ACHN (cell line): ENCODE data around the gene P3H3.

Source experiments
- DNase-seq: peaks from one replicate; pipeline ENCODE4 v3.0.0-alpha.2; 2015
- in situ Hi-C: cut with HindIII; loops from 2 replicates; pipeline ENCODE4 v1.10.0; 2017; ENCODE audit warnings: low sequenced_read_pairs, low pct_ligation_motif_present, low pct_unique_long_range_greater_than_20kb

The P3H3 gene

GRCh38 chr12:6836851-6837250, 8.6 kb downstream of the P3H3 start:
- no peak for DNase-seq
- in situ Hi-C loops: no loop called here

GRCh38 chr12:6837370-6838060, 9.3 kb downstream of the P3H3 start:
- in situ Hi-C loops: no loop called here
- no peak for DNase-seq

DNA sequence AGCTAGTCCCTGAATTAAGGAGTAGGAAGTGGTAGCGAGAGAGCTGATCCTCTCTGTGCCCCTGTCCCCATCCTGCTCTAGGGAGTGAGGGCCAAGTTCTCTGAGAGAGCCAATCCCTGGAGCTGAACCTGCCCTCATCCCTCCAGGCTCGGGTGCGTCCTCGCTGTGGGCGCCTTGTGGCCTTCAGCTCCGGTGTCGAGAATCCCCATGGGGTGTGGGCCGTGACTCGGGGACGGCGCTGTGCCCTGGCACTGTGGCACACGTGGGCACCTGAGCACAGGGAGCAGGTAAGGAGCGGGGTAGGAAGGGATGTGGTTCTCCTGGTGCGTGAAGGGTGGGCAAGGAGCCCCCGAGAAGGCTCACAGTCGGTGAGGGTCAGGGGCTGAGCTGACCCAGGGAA, 10.6 kb downstream of the P3H3 start:
- in situ Hi-C loops: no loop called here
- no peak for DNase-seq

GRCh38 chr12:6839482-6840201, 11.4 kb downstream of the P3H3 start:
- in situ Hi-C loops: no loop called here
- no peak for DNase-seq

GRCh38 chr12:6840330-6840729, 12.1 kb downstream of the P3H3 start:
- DNase-seq: no peak
- in situ Hi-C loops: no loop called here

- DNase-seq: no peak
- in situ Hi-C loops: no loop called here
Observed at GRCh38 chr12:6840761-6841515, 12.7 kb downstream of the P3H3 start, which contains the start of gene GNB3. Gene GNB3 (plus strand): TSS chr12:6840925. CDS start chr12:6841288, 363 bp downstream.

- in situ Hi-C loops: no loop called here
Observed at GRCh38 chr12:6842075-6842474, 13.9 kb downstream of the P3H3 start.

GRCh38 chr12:6843118-6843902, 15.1 kb downstream of the P3H3 start:
- in situ Hi-C loops: no loop called here
- DNase-seq: no peak

More at GRCh38 chr12:6842075-6842474, 13.9 kb downstream of the P3H3 start:
- no peak for DNase-seq

- in situ Hi-C loops: no loop called here
- no peak for DNase-seq
Observed at GRCh38 chr12:6845395-6845794, 17.2 kb downstream of the P3H3 start.

DNA sequence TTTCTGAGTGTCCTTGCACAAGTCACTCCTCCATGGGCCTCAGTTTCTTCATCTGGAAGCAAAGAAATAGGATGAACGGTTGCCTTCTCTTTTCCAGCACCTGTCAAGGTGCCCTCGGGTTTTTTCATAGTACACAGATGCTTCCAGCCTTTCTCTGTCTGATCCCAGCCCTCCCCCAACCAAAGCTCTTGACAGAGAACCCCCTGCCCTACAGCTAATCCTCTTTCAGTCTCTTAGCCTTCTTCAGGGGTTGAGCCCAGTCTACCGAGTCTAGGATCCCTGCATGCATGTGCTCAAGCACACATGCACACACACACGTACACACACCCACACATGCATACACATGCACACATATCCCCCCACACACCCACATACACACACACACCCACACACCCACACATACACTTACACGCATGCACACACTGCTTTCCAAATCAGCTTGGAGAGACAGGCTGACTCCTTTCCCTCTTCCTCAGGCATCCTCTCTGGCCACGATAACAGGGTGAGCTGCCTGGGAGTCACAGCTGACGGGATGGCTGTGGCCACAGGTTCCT, 18.2 kb downstream of the P3H3 start:
- no peak for DNase-seq
- in situ Hi-C loops: no loop called here

GRCh38 chr12:6847676-6848075, 19.5 kb downstream of the P3H3 start:
- in situ Hi-C loops: no loop called here
- no peak for DNase-seq

GRCh38 chr12:6849427-6849826, 21.2 kb downstream of the P3H3 start:
- DNase-seq: no peak
- in situ Hi-C loops: no loop called here

- in situ Hi-C loops: no loop called here
- no peak for DNase-seq
Observed at GRCh38 chr12:6849976-6850560, 21.9 kb downstream of the P3H3 start.

GRCh38 chr12:6850796-6851152, 22.6 kb downstream of the P3H3 start:
- no peak for DNase-seq
- in situ Hi-C loops: no loop called here

DNA sequence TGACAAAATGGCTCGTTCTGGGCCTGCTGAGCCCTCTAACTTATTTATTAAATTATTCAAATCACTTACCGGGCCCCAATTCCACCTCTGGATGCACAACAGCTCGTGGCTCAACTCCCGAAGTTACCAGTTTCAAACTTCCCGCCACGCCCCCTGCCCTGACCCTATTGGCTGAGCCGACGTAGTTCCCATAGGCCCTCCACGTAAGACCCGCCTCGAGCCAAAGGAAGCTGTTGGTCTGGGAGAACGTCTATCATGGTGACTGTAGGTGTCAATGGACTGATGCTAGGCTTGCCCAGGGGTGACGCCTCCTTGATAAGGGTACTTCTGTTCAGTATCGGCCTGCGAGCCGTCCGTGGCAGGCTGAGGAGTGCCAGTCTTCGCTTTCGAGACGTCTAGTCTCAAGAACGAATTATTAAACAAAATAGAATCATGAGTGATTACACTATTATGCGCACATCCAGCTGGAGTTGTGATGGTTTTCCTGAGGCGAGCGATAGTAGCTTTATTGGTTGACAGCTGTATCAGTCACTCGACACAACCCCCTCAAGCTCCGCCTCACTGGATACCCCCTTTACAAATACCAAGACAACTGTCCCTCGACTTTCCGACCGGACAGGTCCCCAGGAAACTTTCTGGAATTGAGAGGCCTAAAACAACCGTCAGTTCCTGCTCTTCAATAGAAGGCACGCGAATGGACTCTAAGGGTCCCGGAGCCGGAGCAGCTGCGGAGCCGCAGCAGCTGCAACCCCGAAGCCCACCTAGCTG, 23.1 kb downstream of the P3H3 start, which contains the start of gene CDCA3:
CDCA3 (minus strand) TSS at position 134 of the 768 bp plus-strand sequence. CDS start 334 bp downstream, outside the sequence.
- in situ Hi-C loops: no loop called here
- peak; percentile 100 for DNase-seq

DNA sequence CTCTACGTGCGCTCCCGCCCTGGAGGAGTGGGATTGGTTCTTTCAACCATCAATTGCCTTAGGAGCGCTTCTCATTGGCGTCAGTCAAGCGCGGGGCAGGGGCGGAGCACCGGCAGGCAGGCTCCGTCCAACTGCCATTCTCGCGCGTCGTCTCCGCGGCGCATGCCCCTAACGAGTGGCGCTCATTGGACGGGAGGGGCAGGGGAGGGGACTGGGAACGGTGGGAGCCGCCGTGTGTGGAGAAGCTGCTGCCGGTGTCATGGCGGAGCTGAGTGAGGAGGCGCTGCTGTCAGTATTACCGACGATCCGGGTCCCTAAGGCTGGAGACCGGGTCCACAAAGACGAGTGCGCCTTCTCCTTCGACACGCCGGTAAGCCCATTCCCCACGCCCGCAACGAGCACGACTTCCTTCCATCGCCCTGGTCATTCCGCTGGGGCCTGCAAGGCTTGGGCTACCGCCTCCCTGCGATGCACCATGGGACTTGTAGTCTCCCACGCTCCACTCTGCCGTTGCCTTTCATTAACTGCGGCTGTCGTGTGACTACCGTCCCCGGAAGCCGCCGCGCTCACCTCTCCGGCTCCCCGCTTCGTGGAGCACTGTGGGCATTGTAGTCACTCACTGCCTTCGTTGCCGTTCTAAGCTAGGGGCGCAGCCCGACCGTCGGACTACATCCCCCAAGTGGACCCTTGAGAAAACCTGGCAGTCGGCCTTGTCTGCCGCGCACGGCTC, 23.9 kb downstream of the P3H3 start, which contains the start of gene USP5:
USP5 (plus strand) TSS at position 230 of the 730 bp plus-strand sequence; CDS start at position 260, 30 bp downstream.
- in situ Hi-C loops: no loop called here
- DNase-seq: peak; percentile 100
